GM21381 (cell line): ENCODE results near the gene MYH7.
"Not testable (repeated sequence)": the region's sequence is repeated elsewhere in the genome, so short reads cannot be mapped to it uniquely, and the experiment has no call there.

Source experiments
- ATAC-seq: cut with Tn5 transposase; IDR thresholded peaks from one replicate; pipeline ENCODE4 v1.9.1; 2021; ENCODE audit warnings: mild to moderate bottlenecking, moderate library complexity; ENCODE audit not compliant: unreplicated experiment

Gene MYH7

DNA sequence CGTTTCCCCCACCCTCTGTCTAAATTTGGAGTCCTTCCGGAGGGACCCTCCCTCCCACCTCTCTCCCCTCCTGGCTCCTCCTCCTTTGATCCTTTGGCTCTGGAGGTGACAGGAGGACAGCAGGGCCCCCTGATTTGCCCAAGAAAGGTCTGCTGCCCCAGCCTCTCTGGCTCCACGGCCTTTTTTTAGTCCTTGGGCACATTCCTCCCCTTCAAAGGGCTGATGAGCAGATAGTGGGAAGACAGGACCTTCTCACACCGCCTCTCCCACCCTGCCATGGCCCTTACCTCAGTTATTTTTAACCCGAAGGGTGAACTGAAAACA lies 27.2 kb downstream of the MYH7 start:
- no peak for ATAC-seq

DNA sequence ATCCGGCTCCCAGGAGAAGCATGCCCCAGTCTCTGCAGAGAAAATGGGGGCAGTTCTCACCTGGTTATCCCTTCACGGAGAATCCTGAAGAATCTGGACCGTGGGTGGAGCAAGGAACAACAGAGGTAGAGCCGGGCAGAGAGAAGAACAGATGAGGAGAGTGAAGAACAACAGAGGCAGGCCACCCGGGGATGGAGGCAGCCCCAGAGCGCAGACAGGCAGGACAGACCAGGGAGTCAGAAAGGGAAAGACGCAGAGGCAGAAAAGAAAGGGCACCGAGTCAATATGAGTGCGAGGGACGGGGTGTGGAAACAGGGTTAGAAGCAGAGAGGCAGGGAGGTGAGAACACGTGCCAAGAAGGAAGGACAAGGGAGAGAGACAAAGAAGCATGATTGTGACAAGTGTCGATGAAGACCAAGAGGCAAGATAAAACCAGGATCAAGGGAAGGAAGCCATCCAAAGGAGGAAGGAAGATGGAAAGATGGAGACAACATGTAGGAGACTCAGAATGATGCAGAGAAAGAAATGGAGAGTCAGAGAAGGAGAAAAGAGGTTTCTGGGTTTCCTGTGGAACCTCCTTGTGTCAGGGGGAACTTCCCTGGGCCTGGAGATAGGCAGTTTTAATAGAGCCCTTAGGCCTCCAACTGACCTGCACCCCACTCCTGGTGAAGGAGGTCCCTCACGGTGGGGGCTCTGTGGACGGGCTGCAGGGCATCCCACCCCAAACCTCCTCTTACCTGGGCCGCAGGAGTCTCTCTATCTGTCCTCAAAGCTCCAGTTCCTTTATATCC lies 27.7 kb downstream of the MYH7 start, which contains the start of gene MYH6:
Gene MYH6 (minus strand): TSS at position 758 of the 791 bp plus-strand sequence. CDS start 1,050 bp downstream, outside the sequence.
- ATAC-seq = no peak

- ATAC-seq = no peak
These were observed 28.6 kb downstream of the MYH7 start for GRCh38 chr14:23406725-23407355.

GRCh38 chr14:23406244-23406643 lies 29.2 kb downstream of the MYH7 start:
- ATAC-seq = no peak

DNA sequence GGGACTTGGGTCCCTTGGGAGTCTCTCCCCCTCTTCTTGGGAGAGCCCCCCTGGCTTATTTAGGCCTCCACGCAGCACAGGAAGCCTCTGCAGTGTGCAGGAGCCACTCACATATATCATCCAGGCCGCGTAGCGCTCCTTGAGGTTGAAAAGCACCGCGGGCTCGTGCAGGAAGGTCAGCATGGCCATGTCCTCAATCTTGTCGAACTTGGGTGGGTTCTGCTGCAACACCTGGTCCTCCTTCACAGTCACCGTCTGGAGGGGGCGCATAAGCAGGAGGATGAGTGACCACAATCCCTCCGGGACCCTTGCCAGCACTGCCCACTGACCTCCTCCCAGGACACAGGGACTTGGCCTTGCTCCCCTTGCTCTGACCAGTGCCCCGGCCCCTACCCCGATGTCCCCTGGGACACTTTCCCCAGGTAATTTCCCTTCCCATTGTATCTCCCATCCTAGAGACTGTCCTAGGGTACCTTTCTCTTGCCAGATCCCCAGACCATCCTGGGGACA lies 29.9 kb downstream of the MYH7 start:
- ATAC-seq = no peak

DNA sequence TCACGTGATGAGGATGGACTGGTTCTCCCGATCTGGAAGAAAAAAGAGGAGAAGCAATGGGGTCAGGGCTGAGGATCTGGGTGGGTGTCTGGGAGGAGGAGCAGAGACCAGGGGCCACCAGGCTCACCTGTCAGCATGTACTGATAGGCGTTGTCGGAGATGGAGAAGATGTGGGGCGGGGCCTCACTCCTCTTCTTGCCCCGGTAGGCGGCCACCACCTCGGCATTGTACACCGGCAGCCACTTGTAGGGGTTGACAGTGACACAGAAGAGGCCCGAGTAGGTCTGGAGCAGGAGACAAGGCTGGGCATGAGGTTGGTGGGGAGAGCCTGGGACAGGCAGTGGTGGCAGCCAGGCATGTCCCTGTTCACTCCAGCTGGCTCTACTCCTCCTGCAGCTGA lies 30.4 kb downstream of the MYH7 start:
- ATAC-seq = no peak

GRCh38 chr14:23404331-23404900 lies 31.0 kb downstream of the MYH7 start:
- ATAC-seq = no peak

DNA sequence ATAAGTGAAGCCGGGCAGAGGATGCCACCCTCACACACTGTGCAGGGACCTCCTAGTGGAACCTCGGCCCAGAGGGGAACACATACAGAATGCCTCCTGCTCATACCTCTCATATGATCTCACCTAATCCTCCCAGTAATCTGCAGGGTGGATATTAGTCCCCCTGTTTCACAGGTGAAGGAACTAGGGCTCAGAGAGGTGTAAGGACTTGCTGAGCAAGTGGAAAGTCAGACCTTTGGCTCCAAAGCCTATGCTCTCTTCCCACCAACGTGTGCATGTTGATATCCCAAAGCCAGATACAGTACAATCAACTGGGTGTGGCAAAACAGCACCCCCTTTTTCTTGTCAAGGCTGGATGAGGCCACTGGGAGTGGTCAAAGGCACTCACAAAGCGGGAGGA lies 31.6 kb downstream of the MYH7 start:
- no peak for ATAC-seq

- ATAC-seq = no peak
These were observed 32.4 kb downstream of the MYH7 start for GRCh38 chr14:23403139-23403438.

GRCh38 chr14:23402296-23403138 lies 32.9 kb downstream of the MYH7 start:
- ATAC-seq = no peak

GRCh38 chr14:23401291-23401690 lies 34.2 kb downstream of the MYH7 start:
- no peak for ATAC-seq

DNA sequence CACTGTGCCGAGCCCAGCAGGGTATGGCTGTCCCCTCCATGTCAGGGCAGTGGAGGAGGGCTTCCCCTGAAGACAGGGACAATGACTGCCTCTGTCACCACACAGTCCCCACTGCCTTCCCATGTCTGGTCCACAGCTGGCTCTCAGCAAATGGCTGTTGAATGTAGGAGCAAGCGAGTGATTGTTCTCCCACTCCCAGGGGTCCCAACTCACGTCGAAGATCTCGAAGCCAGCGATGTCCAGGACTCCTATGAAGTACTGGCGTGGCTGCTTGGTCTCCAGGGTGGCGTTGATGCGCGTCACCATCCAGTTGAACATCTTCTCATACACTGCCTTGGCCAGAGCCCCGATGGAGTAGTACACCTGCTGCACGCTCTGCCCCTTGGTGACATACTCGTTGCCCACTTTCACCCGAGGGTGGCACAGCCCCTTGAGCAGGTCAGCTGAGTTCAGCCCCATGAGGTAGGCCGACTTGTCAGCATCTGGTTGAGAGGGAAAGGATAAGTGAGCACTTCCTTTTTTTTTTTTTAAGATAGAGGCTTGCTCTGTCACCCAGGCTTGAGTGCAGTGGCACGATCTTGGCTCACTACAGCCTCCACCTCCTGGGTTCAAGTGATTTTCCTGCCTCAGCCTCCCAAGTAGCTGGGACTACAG lies 34.8 kb downstream of the MYH7 start:
- not testable (repeated sequence) for ATAC-seq

GRCh38 chr14:23399591-23399990 lies 35.9 kb downstream of the MYH7 start:
- no peak for ATAC-seq

- ATAC-seq = no peak
These were observed 36.3 kb downstream of the MYH7 start for GRCh38 chr14:23399136-23399535.

DNA sequence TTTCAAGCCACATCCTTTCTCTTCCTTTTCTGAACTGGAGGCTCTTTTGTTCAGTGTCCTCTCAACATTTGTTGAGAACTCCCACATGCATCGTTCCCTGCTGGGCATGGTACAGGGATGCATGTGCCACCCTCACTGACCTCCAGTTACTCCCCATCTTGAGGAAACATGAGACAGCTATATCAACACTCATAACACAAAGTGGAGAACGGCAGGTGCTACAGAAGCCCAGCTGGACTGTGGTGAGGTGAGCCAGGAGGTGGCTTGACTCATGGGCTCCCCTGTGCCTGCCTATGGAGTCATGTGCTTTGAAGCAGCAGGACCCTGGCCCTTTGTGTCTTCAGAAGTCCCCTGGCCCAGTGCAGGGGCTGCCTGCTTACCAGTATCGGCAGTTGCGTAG lies 37.1 kb downstream of the MYH7 start:
- no peak for ATAC-seq

GRCh38 chr14:23396781-23397407 lies 38.6 kb downstream of the MYH7 start:
- no peak for ATAC-seq

DNA sequence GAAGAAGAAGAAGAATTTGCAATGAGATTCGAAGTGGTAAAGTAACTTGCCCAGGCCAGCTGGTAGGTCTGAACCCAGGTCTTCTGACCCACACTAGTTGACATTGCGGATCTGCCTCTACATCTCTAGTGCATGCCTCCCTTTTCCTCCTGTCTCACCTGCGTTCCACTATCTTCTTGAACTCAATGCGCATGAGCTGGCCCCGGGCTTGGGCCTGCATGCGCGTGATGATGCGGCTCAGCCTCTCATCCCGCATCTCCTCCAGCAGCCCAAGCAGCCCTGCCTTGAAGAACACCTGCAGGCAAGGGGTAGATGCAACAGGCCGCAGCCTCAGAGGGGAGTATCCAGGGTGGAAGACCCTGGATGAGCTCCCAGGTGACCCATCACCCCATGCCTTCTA lies 39.3 kb downstream of the MYH7 start:
- ATAC-seq = no peak

DNA sequence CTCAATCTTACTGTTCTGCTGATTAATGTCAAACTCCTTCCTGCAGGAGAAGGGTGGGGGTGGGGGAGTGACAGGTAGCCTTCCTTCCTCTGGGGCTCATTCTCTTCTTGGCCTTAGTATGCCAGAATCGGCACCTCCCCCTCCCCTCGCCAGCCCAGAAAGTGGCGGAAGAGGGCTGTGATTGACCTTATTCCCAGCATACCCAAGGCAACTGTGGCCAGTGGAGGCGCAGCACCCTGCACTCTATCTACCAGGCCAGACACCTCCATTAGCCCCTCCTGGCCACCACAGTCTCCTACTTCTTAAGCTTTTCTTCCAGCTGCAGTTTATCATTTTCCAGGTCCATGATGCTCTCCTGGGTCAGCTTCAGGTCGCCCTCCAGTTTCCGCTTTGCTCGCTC lies 42.8 kb downstream of the MYH7 start:
- ATAC-seq = no peak

DNA sequence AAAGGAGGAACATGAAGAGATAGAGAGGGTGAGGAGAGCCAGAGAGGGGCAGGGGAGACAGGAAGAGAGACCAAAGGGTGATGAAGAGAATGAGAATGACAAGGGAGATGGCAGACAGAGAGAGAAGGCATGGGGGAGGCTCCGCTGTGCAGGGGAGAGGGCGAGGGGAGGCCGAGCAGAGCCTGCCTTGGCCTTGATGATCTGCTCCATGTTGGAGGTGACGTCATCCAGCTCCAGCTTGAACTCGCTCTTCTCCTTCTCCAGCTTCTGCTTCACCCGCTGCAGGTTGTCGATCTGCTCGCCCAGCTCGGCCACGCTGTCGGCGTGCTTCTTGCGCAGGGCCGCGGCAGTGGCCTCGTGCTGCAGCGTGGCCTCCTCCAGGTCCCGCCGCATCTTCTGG lies 45.6 kb downstream of the MYH7 start:
- not testable (repeated sequence) for ATAC-seq

DNA sequence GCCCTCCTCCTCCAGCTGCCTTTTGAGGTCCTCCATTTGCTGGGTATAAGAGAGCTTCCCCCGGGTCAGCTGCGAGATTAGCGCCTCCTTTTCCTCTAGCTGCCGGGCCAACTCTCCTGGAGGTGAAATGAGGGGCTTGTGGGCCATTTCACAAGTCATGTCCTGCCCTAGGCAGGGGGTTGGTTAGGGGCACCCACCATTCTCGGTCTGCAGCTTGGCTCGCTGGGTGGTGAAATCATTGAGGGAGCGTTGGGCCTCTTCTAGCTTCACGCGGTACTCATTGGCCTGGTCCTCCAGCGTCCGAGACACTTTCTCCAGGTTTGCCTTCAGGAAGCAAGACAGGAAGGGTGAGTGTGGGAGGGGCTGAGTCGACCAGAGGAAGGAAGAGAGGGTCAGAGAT lies 46.1 kb downstream of the MYH7 start:
- ATAC-seq = no peak
